Skin epidermis (tissue), 12 donors: Measurements from ENCODE around the gene PPP2R2C.

Experiments
- H3K27ac ChIP-seq, 21 experiments: fragments of 200-600 bp; sonication (generic) in 11 of 21; one replicate each; pipeline ENCODE4 v1.5.0; 2020; ENCODE audit warnings: mild to moderate bottlenecking in 3 of 21, inconsistent platforms in 2 of 21, moderate library complexity in 2 of 21
- H3K4me3 ChIP-seq, 7 experiments: fragments of 200-600 bp; sonication (generic) in 2 of 7; one replicate each; pipeline ENCODE4 v1.5.0; 2020; ENCODE audit warnings: inconsistent platforms in 2 of 7, mild to moderate bottlenecking in 2 of 7, moderate library complexity in 1 of 7

Gene PPP2R2C

DNA sequence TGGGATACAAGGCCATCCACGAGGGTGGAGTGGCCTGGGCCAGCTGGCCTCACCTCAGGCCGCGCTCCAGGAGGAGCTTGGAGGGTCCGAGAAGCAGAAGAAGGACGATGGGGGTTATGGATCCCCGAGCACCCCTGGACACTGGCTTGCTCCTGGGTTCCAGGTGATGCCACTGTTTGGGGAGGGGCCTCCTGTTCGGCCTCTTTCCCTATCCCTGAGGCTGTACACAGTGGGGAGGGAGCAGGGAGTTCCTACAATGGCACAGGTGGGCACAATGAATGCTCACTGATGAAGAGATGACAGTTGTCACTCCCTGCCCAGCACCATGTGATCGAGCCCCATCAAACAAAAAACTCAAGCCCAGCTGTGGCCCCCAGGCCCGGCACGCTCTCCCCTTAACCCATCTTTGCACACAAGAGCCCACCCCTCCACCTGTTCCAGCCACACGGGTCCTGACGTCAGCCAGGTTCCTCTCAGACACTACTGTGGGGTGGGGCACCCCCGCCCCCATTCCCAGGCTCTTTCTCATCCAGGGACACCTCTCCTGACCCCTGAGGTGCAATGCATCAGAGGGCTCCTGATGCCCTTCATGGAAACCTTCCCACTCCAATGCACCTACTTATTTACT is 132.5 kb downstream of the PPP2R2C start:
- H3K4me3 ChIP-seq: no peak overlapping the region
- no peak overlapping the region for H3K27ac ChIP-seq

DNA sequence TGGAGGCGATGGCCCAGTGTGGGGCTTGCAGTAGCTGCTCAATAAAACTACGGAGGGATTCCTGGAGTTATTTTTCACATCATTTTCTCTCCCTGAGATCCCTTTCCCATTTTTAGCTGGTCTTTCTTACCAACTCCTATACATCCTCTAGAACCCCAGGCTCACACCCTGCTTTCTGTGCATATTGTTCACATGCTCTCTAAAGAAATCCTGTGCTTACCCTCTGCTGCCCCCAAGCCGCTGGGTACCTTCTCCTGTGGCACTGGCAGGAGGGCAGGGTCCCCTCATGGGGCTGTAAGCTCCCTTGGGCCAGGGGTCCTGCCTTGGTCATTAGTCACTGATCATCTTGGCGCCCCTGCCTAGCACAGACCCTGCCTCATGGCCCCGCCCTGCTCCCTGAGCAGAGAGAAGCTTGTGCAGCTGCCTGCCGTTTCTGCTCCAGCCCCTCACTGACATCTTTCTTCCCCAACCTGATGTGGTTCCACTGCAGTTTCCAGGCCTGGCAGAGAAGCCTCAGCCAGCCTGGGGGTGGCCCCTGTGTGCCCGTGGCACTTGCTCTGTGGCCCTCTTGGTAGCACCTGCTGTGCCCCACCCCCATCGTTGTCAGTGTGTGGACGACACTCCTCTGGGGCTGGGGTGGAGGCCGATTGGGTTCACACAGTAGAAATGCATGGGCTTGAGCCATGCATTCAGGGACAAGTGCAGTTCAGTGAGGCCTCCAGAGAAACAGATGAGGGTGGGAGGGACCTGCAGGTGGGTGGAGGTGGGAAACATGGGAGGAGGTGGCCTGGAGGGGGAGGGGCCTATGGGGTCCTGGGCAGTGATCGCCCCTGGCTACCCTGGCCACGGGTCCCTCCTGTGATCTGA is 133.2 kb downstream of the PPP2R2C start:
- Histone ChIP-seq H3K27ac (no peak overlapping the region), H3K4me3 (no peak overlapping the region)

- H3K4me3 ChIP-seq: no peak overlapping the region
- no peak overlapping the region for H3K27ac ChIP-seq
Observed at GRCh38 chr4:6338175-6338950, 134.1 kb downstream of the PPP2R2C start.

DNA sequence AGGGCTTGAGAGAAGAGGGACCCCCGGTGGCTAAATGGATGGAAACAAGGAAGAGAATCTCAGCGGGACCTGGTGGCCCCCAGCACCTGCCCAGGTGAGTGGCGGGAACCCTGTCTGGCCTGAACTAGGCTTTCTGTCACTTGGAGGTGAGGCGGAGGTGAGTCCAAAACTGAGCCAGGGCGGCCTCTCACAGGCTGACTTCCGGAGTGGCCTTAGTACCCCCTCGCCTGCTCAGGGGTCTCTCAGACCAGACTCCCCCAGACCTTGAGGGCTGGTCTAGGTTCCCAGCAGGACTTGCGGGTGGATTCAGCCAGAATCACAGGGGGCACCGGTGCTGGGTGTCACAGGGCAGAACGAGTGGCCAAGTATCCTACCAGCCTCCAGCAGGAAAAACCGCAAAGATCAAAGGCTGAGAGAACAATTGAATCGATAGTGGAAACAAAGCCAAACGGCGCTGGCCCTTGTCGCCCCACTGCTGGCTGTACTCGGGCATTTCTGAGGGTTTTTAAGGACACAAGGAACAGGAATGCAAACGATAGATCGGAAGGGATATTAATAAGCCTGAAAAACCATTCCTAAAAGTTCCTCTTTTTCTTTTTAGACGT is 135.0 kb downstream of the PPP2R2C start:
- Histone ChIP-seq H3K27ac (no peak overlapping the region), H3K4me3 (no peak overlapping the region)

GRCh38 chr4:6336166-6336565 is 136.2 kb downstream of the PPP2R2C start:
- Histone ChIP-seq H3K27ac (no peak overlapping the region), H3K4me3 (no peak overlapping the region)

DNA sequence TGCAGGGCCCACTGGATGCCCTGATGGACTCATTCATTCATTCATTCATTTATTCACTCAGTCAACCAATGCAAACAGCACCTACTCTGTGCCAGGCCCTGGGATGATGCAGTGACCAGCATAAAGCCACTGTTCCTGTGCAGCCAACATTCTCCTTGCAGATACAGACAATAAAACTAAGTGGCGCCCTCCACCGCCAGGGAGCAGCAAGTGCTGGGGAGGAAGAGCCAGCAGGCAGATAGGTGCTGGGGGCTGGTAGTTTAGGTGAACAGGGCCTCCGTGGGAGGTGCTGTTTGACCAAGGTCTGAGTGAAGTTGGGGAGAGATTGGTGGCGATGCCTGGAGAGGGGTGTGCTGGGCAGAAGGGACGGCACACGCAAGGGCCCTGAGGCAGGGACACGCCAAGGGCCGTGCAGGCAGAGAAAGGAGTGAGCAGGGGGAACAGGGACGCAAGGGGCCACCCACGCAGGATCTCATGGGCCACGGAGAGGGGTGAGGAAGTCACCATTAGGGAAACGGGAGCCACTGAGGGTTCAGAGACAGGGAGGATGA is 137.3 kb downstream of the PPP2R2C start:
- H3K4me3 ChIP-seq: no peak overlapping the region
- no peak overlapping the region for H3K27ac ChIP-seq

DNA sequence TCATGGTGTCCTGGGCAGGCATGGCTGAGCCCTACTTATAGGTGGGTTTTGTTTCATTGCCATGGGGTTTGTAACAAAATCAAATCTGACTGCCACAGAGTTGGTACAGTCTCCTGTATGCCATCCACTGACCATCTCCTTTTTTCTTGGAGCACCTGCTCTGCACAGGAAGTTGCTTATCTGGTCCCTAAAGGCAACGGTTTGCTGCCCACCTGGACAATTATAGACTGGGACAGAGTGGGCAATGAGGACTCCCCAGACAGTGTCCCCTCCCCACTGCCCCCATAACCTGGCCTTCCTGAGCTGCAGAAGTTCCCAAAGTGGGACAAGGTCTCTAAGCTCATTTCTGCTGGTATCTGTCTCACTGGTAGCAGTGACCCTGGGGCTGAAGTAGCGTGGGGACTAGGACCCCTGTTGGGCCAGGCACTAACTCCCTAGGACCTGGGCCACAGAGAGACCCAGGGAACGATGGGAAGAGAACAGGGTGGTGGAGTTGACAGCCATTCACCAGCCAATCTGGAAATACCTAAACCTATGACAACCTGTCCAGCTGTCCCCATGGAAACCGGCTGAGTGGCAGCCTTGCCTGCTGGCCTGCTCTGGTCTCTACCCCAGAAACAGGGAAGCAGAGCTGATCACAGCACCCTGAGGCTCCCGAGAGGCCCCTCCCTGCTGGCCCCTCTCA is 138.1 kb downstream of the PPP2R2C start:
- Histone ChIP-seq H3K4me3 (no peak overlapping the region), H3K27ac (no peak overlapping the region)

- H3K27ac ChIP-seq: no peak overlapping the region
- H3K4me3 ChIP-seq: no peak overlapping the region
Observed at GRCh38 chr4:6333301-6334202, 138.9 kb downstream of the PPP2R2C start.

GRCh38 chr4:6332669-6333050 is 139.8 kb downstream of the PPP2R2C start:
- Histone ChIP-seq H3K4me3 (no peak overlapping the region), H3K27ac (no peak overlapping the region)

DNA sequence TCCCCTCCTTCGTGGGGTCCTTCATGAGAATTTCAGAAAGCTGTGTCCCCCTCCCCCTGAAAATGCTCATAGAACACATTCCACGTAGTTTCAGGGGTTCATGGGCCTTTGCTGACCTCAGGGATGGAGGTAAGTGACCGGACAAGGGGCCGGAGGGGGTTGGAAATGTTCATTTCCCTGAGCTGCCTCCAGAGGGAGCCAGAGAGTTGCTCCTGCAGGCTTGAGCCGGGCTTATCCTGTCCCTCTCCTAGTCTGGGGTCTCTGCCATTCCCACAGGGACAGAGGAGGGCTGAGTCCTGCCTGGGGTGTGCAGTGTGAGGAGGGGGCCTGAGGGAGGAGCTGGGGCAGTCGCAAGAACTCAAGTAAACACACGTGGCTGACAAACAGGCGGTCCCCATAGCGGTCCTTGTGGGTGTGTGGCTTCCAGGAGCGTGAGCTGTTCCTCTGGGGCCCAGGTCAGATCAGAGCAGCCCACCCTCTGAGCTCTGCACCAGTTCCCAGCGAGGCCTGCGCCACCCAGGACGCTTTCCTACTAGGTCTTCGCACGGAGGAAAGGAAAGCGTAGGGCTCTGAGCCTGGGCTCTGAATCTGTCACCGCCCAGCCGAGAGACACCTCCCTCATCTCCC is 140.3 kb downstream of the PPP2R2C start:
- Histone ChIP-seq H3K4me3 (no peak overlapping the region), H3K27ac (no peak overlapping the region)

DNA sequence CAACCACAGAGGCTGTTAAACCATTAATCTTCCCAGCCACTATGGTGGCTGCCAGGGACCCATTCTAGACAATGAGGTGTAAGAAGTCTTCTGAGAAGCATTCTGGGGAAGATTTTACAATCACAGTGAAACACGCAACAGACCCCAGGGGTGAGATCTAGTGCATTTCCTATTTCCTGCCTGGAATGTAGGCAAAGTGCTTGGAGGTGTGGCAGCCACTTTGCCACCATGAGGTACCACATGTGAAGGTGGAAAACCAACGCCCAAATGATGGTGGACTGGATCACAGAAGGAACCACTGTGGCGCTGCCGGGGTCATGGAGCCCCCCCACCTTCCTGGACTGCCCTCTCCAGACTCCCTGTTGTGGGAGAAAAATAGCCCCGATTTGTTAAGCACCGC is 140.9 kb downstream of the PPP2R2C start:
- no peak overlapping the region for H3K27ac ChIP-seq

GRCh38 chr4:6331018-6331417 is 141.4 kb downstream of the PPP2R2C start:
- H3K27ac ChIP-seq: no peak overlapping the region

More for the DNA sequence above, 140.9 kb downstream of the PPP2R2C start:
- no peak overlapping the region for H3K4me3 ChIP-seq

GRCh38 chr4:6330384-6330767 is 142.0 kb downstream of the PPP2R2C start:
- H3K4me3 ChIP-seq: no peak overlapping the region

More at GRCh38 chr4:6331018-6331417, 141.4 kb downstream of the PPP2R2C start:
- H3K4me3 ChIP-seq: no peak overlapping the region

GRCh38 chr4:6329478-6330383 is 142.7 kb downstream of the PPP2R2C start:
- Histone ChIP-seq H3K27ac (no peak overlapping the region), H3K4me3 (no peak overlapping the region)

More at GRCh38 chr4:6330384-6330767, 142.0 kb downstream of the PPP2R2C start:
- no peak overlapping the region for H3K27ac ChIP-seq

DNA sequence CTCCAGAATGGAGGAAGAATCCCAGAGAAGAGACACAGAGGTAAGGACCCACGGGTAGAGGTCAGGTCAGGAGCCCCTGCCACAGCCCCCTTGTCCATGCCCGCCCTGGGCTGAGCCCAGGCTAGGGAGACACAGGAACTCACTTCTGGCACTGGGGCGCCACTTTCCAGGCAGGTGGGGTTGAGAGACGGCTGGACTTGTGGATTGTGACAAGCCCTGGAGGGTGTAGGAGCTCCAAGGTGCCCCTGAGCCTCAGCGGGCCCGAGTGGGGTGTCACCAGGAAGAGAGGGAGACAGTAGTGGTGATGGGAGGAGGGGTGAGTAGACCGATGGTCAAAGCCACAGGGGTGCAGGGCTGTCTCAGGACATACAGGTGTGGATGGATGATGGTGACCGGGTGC is 143.9 kb downstream of the PPP2R2C start:
- H3K27ac ChIP-seq: no peak overlapping the region
- no peak overlapping the region for H3K4me3 ChIP-seq

DNA sequence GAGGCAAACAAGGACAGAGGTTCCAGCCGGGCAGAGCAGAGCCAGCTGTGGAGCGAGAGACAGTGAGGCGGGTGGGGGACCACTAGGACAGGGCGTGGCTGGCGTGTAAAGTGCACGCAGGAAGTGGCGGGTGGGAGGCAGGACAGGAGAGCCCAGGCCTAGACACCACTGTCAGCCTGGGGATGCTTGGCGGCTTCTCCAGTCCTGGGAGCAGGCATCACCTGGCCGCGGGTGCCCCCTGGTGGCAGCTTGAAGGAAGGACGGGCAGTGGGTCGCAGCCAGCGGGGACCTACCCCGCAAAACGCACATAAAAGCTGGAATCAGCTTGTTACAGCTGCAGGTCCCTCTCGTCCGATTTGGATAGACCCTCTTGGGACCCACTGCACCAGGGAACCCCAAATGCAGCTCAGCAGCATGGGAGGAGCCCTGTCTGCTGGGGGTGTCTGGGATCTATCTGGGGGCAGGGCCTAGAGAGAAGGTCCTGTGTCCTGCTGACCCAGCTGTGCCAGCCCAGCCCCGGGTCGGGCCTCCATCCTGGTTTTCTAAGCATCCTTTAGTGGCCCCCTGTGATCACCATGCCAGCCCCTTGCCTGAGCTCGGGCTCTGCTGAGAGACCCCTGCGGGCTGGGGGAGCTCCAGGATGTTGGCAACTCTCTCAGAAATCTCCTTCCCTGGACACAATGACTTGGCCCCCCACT is 145.0 kb downstream of the PPP2R2C start:
- H3K4me3 ChIP-seq: no peak overlapping the region
- no peak overlapping the region for H3K27ac ChIP-seq
